Muscle of leg (tissue), 11 donors: ENCODE measurements around the gene LAMC3. TPM values are rescaled to one million over a fixed set of nuclear protein-coding genes. Genes with fewer than 3 reads are reported as not detected.

ENCODE experiments used
- DNase-seq: peaks from one replicate; pipeline ENCODE4 v3.0.0; 2013
- H3K27ac ChIP-seq: one replicate; pipeline ENCODE4 v1.5.1; 2013; ENCODE audit warnings: mild to moderate bottlenecking, low read length, control low read depth
- H3K27me3 ChIP-seq: one replicate; pipeline ENCODE4 v1.6.1; 2013; ENCODE audit warnings: low read length; ENCODE audit not compliant: control insufficient read depth, insufficient read depth
- H3K36me3 ChIP-seq: one replicate; pipeline ENCODE4 v1.6.1; 2013; ENCODE audit warnings: low read length; ENCODE audit not compliant: control insufficient read depth, insufficient read depth
- H3K4me1 ChIP-seq: one replicate; pipeline ENCODE4 v1.6.1; 2013; ENCODE audit warnings: low read length; ENCODE audit not compliant: control insufficient read depth, insufficient read depth
- H3K4me3 ChIP-seq: one replicate; pipeline ENCODE4 v1.5.1; 2013; ENCODE audit warnings: low read length, control low read depth
- H3K9me3 ChIP-seq: replicated peaks from 2 replicates; pipeline ENCODE4 v1.6.1; 2013; ENCODE audit warnings: low read depth, low read length; ENCODE audit not compliant: control insufficient read depth
- WGBS: methylation state at CpG from one replicate; pipeline ENCODE4 v1.1.5; 2013; ENCODE audit warnings: missing lambda C conversion rate; ENCODE audit not compliant: insufficient coverage; 5-methylcytosine and 5-hydroxymethylcytosine counted together
- polyA plus RNA-seq, 8 donors: library from polyadenylated mRNA; unstranded; fragments of 120-200 nt; gene quantifications; one replicate each; pipeline versions ENCODE4 v1.2.1 to v1.2.3, GENCODE V29; 2013; ENCODE audit warnings: inconsistent platforms in 1 of 8, low replicate concordance in 1 of 8; ENCODE audit not compliant: insufficient read length in 8 of 8, insufficient read depth in 1 of 8
- total RNA-seq: library from RNA; stranded (reverse); fragments of 120-200 nt; gene quantifications from one replicate; pipeline ENCODE4 v1.2.4, GENCODE V29; 2013

Gene LAMC3
- total and polyA plus RNA-seq, 9 donors, result 1.0 to 4.0 (median 1.9) TPM

DNA sequence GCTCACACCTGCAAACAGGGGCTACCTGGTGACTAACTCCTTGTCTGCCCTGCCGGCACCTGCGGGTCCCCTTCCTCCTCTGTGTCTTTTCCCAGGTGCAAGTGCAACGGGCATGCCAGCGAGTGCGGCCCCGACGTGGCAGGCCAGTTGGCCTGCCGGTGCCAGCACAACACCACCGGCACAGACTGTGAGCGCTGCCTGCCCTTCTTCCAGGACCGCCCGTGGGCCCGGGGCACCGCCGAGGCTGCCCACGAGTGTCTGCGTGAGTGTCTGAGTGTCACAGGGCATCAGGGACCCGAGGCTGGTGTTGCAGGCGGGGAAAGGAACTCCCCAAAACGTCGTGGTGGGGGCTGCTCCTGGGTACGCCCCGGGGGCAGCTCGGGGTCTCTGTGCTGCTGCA, 27.1 kb downstream of the LAMC3 start:
- H3K27me3 ChIP-seq, result no peaks in the 10 kb centered on the region
- no peaks in the 10 kb centered on the region for H3K9me3 ChIP-seq
- H3K4me1 ChIP-seq, result peaks cover 25% of the 10 kb centered on the region
- H3K27ac ChIP-seq, result no peak overlapping the region
- DNase-seq, result no peak
- WGBS, result 90% methylated on average over 19 of the region's 24 CpGs
- no peak overlapping the region for H3K4me3 ChIP-seq
- H3K36me3 ChIP-seq, result no peaks in the 10 kb centered on the region

DNA sequence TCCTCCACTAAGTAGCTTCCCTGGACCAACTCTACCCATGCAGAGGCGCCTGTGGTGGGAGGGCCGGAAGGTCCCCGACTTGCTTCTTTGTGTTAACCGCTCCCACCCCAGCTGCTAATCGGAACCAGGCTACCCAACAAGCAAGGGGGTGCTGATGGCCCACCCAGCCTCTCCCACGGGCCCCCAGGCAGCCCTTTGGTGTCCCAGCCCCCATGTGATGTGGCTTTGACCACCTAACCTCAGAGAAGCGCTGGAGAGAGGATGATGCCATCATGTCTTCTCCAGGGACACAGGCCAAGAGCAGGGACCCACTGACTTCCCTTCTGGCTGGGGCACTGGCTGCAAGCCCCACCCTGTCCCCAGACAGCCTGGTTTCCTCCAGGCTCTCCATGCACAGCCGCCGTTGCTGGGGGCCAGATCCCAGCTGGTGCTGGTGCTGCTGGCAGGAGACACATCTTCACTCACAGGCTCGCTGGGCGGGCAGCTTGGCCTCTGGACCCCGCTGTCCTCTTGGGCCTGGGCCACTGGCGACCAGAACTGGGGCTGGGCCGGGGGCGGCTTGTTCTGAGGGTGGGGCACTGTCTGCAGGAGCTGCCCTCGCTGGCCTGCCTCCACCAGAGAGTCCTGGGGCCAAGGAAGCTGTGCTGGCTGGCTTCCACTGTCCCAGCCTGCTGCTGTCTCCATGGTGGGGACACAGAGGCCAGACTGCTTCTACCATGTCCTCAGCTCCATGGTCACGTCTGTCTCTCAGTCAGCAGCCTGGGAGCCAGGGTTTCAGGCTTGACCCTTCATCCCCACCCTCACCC, 27.8 kb downstream of the LAMC3 start:
- WGBS, result 51% methylated on average over 14 of the region's 17 CpGs
- no peak overlapping the region for H3K4me3 ChIP-seq
- H3K9me3 ChIP-seq, result no peaks in the 10 kb centered on the region
- H3K36me3 ChIP-seq, result no peaks in the 10 kb centered on the region
- no peaks in the 10 kb centered on the region for H3K27me3 ChIP-seq
- peak overlapping the region; percentile 51 for H3K27ac ChIP-seq
- peak; percentile 35 for DNase-seq
- H3K4me1 ChIP-seq, result peaks cover 25% of the 10 kb centered on the region

DNA sequence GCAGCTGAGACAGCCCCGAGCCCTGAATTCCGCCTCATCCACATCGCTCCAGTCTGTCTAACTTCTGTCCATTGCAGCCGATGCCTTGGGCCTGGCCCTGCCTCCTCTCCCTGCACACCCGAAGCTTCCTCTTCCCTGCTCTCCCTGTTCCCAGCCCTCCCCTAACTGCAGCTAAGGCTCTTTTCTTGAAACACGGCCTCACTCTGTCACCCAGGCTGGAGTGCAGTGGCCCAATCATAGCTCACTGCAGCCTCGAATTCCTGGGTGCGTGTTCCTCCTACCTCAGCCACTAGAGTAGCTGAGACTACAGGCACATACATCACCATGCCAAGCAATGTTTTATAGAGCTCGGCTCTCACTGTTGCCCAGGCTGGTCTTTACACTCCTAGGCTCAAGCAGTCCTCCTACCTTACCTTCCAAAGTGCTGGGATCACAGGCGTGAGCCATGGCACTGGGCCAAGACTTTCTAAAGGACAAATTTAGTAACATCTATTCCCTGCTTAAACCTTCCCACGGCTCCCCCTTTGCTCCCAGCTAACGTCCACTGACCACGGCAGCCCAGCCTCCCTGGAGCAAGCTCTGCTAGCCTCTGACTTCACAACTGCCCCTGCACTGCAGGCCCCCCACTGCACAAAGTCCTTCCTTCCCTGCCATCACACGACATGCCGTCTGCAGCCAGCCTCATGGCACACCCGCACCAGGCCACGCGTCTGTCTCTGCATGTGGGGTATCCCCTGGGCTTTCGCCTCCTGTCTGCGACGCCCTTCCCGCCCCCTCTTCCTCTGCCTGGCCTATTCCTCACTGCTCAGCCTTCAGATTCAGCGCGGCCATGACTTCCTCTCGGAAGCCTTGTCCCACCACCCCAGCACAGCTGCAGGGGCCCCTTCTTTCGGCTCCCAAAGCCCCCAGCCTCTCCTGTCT, 28.6 kb downstream of the LAMC3 start:
- WGBS, result 25% methylated on average over 26 of the region's 26 CpGs
- Histone ChIP-seq H3K9me3 (no peaks in the 10 kb centered on the region), H3K36me3 (no peaks in the 10 kb centered on the region), H3K27me3 (no peaks in the 10 kb centered on the region), H3K27ac (peak overlapping the region; percentile 51), H3K4me3 (no peak overlapping the region), H3K4me1 (peaks cover 25% of the 10 kb centered on the region)
- DNase-seq, result peak; percentile 31

DNA sequence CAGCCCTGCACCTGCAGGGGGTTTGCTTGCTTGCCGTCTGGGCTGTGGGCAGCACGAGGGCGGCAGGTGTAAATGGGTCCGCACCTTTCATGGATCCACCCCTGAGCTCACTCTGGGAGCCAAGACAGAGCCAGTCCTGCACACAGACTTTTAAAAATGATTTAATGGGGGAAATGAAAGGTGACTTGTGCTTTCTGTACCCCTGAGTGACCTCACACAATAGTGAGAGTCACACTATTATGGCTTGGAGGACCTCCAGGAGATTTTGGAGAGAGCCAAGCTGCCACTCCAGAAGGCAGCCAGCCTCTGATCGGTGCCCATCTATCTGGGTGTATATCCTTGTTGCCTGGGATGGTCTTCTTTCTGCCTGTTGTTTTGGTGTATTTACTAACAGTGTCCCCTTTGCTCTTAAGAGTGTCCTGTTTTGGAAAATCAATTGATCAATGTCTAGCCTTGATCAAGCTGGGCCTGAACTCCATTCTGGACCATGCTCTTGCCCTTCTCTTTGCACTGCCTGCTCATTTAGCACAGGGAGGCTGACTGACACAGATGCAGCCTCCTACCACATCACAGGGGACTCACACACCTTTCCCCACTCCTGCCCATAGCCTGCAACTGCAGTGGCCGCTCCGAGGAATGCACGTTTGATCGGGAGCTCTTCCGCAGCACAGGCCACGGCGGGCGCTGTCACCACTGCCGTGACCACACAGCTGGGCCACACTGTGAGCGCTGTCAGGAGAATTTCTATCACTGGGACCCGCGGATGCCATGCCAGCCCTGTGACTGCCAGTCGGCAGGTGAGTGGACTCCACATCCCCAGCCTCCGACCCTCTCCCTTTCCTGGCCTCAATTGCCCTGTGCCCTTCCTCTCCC, 29.5 kb downstream of the LAMC3 start:
- DNase-seq, result no peak
- H3K4me1 ChIP-seq, result peaks cover 25% of the 10 kb centered on the region
- H3K4me3 ChIP-seq, result no peak overlapping the region
- WGBS, result 95% methylated on average over 15 of the region's 19 CpGs
- no peaks in the 10 kb centered on the region for H3K9me3 ChIP-seq
- no peaks in the 10 kb centered on the region for H3K36me3 ChIP-seq
- H3K27me3 ChIP-seq, result no peaks in the 10 kb centered on the region
- H3K27ac ChIP-seq, result no peak overlapping the region

DNA sequence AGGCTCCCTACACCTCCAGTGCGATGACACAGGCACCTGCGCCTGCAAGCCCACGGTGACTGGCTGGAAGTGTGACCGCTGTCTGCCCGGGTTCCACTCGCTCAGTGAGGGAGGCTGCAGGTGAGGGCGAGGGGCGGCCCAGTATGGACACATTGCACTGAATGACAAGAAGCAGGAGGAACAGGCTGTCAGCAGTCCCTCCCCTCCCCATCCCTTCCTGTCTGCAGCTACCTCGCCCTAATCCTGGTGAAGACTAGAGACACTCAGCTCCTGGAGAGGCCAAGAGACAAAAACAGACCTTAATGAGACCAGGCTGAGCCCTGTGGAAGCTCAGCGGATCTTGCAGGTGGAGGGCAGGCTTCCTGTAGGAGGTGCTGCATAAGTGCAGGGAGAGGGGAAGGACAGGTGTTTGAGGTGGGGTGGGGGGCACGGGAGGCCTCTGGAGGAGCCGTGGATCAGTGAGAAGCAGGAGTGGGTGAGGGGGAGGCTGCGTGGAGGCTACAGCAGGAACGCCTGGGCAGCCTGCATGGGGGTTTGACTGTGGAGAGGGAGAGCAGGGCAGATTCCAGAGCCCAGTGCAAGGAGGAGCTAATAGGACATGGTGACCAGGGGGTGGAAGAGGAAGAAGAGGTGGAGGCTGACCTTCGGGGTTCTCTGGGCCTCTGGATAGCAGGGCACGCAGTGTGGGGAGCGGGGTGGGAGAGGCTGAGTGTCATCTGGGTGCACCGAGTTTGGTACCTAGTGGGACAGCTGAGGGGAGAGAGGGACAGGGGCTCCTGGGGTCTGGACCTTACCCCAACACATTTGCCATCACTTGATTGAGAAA, 30.4 kb downstream of the LAMC3 start:
- 67% methylated on average over 8 of the region's 18 CpGs for WGBS
- H3K4me3 ChIP-seq, result no peak overlapping the region
- no peak overlapping the region for H3K27ac ChIP-seq
- H3K27me3 ChIP-seq, result no peaks in the 10 kb centered on the region
- no peak for DNase-seq
- H3K36me3 ChIP-seq, result no peaks in the 10 kb centered on the region
- H3K9me3 ChIP-seq, result no peaks in the 10 kb centered on the region
- H3K4me1 ChIP-seq, result peaks cover 21% of the 10 kb centered on the region

DNA sequence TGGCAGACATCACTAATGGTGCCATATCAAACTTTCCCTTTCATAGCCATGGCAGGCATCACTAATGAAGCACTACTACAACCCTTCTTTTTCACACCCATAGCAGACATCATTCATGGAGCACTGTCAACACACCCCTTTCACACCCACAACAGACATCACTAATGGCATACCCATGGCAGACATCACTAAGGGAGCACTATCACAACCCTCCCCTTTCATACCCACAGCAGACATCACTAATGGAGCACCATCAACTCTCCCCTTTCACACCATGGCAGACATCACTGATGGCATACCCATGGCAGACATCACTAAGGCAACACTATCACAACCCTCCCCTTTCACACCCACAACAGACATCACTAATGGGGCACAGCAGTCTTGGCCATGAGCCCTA, 33.7 kb downstream of the LAMC3 start:
- DNase-seq, result no peak

DNA sequence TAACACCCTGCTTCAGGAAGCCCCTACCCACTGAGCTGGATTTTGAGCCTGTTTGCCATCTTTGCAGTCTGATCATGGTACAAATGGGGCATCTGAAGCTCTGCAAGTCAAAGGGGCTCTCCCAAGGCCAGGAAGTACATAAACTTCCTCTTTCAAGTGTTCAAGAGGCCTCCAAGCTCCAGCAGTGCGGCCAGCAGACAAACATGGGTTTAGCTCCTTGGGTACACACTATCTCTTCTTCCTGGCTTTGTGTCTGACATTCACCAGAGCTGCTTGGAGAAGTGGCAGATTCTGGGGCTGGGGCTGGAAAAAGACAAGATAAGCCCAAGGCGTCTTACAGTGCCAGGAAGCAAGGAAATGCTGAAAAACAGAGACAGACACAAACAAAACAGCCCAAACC, 34.1 kb downstream of the LAMC3 start:
- no peaks in the 10 kb centered on the region for H3K36me3 ChIP-seq
- no peaks in the 10 kb centered on the region for H3K9me3 ChIP-seq
- DNase-seq, result no peak
- H3K27ac ChIP-seq, result no peak overlapping the region
- no peaks in the 10 kb centered on the region for H3K27me3 ChIP-seq
- H3K4me3 ChIP-seq, result no peak overlapping the region
- no CpG with 5 or more reads among the region's 2 CpGs for WGBS
- H3K4me1 ChIP-seq, result peaks cover 7% of the 10 kb centered on the region

More for the DNA sequence above, 33.7 kb downstream of the LAMC3 start:
- Histone ChIP-seq H3K27me3 (no peaks in the 10 kb centered on the region), H3K4me3 (no peak overlapping the region), H3K4me1 (peaks cover 11% of the 10 kb centered on the region), H3K27ac (no peak overlapping the region), H3K9me3 (no peaks in the 10 kb centered on the region), H3K36me3 (no peaks in the 10 kb centered on the region)

DNA sequence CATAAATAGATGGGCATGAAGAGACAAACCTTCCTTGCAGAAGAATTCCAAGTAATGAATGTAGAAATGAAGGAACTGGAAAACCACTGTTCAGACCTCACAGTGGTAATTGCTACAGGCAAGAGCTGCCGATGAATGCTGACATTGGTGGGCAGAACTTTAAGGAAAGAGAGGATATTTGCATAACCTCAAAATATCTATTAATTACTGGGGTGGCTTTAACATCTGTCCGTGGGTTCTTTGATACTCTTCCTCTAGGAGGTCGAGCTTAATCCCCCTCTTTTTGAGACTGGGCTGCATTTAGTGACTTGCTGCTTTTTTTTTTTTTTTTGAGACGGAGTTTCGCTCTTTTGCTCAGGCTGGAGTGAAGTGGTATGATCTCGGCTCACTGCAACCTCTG, 34.7 kb downstream of the LAMC3 start:
- no peaks in the 10 kb centered on the region for H3K36me3 ChIP-seq
- DNase-seq, result no peak
- peaks cover 3% of the 10 kb centered on the region for H3K4me1 ChIP-seq
- no CpG with 5 or more reads among the region's 6 CpGs for WGBS
- no peak overlapping the region for H3K27ac ChIP-seq
- H3K4me3 ChIP-seq, result no peak overlapping the region
- H3K9me3 ChIP-seq, result no peaks in the 10 kb centered on the region
- H3K27me3 ChIP-seq, result no peaks in the 10 kb centered on the region

DNA sequence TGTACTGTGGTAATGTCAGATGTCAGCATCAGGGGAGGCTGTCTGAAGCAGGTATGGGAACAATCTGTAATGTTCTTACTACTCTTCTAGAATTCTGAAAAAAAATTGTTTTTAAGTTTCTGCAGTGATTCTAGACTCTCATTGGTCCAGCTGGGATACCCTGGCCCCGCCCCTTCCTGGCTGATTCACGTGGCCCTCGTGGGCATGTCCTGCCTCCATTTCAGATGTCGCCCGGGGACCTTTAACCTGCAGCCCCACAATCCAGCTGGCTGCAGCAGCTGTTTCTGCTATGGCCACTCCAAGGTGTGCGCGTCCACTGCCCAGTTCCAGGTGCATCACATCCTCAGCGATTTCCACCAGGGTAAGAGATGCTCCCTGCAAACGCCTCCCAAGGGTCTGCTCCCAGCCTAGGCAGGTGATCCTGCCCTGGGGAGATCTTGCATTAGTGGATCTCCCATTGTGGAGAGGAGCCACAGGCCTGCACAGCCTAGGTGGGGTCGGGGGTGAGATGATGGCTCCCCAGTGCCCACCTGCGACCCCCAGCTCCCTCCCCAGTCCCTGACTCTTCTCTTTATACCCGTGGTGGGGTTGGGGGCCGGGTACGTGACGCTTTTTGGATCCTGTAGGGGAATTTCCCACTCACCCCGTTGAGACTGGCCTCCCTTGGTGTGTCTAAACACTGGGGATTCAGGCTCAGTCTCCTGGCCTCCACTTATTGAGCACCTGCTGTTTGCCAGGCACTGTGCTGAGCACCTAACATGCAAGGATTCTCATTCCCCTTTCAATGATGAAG, 36.5 kb downstream of the LAMC3 start:
- Histone ChIP-seq H3K36me3 (no peaks in the 10 kb centered on the region), H3K4me3 (no peak overlapping the region), H3K4me1 (peaks cover 3% of the 10 kb centered on the region), H3K27ac (no peak overlapping the region), H3K27me3 (no peaks in the 10 kb centered on the region), H3K9me3 (no peaks in the 10 kb centered on the region)
- no peak for DNase-seq
- WGBS, result 70% methylated on average over 9 of the region's 16 CpGs
